HPDE6-E6E7 (cell line): ENCODE results near the gene CTIF.

ENCODE experiments used
- DNase-seq: peaks from one replicate; pipeline ENCODE4 v3.0.0; 2011; ENCODE audit warnings: missing footprints; ENCODE audit errors: extremely low spot score

Gene CTIF

GRCh38 chr18:48885266-48885923, 346.6 kb downstream of the CTIF start:
- DNase-seq: no peak

GRCh38 chr18:48885924-48886400, 347.1 kb downstream of the CTIF start:
- no peak for DNase-seq

- DNase-seq: no peak
Measured at GRCh38 chr18:48886520-48887293, 347.9 kb downstream of the CTIF start.

GRCh38 chr18:48887294-48887904, 348.6 kb downstream of the CTIF start:
- no peak for DNase-seq

- DNase-seq: no peak
Measured at GRCh38 chr18:48887905-48888772, 349.3 kb downstream of the CTIF start.

- no peak for DNase-seq
Measured at GRCh38 chr18:48888773-48889080, 349.9 kb downstream of the CTIF start.

GRCh38 chr18:48889115-48889941, 350.5 kb downstream of the CTIF start:
- no peak for DNase-seq

- no peak for DNase-seq
Measured at GRCh38 chr18:48889981-48890762, 351.3 kb downstream of the CTIF start.

GRCh38 chr18:48891721-48892120, 352.9 kb downstream of the CTIF start:
- DNase-seq: no peak

- no peak for DNase-seq
Measured at GRCh38 chr18:48892146-48892855, 353.5 kb downstream of the CTIF start.

GRCh38 chr18:48893061-48893607, 354.3 kb downstream of the CTIF start:
- no peak for DNase-seq

- DNase-seq: no peak
Measured at GRCh38 chr18:48893608-48894600, 355.1 kb downstream of the CTIF start.

GRCh38 chr18:48894799-48895346, 356.0 kb downstream of the CTIF start:
- DNase-seq: no peak

GRCh38 chr18:48896326-48896874, 357.6 kb downstream of the CTIF start:
- no peak for DNase-seq

GRCh38 chr18:48896875-48897511, 358.2 kb downstream of the CTIF start:
- DNase-seq: no peak

GRCh38 chr18:48897531-48897930, 358.7 kb downstream of the CTIF start:
- DNase-seq: no peak

GRCh38 chr18:48898521-48898920, 359.7 kb downstream of the CTIF start:
- no peak for DNase-seq
